GM12801 (cell line): ENCODE data around the gene MBD5.

Experiments
- TF ChIP-seq, protein P1 (sequence below): IDR thresholded peaks from one replicate; pipeline ENCODE4 v1.5.1; 2011; ENCODE audit warnings: control low read depth; ENCODE audit not compliant: insufficient read length; ENCODE audit errors: extremely low read depth

Gene MBD5

DNA sequence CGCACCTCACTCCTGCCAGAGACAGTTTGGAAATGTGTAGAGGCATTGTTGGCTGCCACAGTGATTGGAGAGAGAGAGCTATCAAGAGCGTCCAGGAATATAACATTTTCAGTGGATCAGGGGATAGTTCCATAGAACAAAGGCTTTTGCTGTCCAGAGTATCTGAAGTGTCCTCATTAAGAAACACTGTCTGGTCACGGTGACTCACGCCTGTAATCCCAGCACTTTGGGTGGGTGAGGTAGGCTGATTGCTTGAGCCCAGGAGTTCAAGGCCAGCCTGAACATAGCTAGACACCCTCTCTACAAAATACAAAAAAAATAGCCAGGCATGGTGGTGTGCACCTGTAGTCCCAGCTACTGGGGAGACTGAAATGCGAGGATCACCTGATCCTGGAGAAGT, 231.1 kb downstream of the MBD5 start:
- TF ChIP-seq, protein P1, sequence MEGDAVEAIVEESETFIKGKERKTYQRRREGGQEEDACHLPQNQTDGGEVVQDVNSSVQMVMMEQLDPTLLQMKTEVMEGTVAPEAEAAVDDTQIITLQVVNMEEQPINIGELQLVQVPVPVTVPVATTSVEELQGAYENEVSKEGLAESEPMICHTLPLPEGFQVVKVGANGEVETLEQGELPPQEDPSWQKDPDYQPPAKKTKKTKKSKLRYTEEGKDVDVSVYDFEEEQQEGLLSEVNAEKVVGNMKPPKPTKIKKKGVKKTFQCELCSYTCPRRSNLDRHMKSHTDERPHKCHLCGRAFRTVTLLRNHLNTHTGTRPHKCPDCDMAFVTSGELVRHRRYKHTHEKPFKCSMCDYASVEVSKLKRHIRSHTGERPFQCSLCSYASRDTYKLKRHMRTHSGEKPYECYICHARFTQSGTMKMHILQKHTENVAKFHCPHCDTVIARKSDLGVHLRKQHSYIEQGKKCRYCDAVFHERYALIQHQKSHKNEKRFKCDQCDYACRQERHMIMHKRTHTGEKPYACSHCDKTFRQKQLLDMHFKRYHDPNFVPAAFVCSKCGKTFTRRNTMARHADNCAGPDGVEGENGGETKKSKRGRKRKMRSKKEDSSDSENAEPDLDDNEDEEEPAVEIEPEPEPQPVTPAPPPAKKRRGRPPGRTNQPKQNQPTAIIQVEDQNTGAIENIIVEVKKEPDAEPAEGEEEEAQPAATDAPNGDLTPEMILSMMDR, result no peak

DNA sequence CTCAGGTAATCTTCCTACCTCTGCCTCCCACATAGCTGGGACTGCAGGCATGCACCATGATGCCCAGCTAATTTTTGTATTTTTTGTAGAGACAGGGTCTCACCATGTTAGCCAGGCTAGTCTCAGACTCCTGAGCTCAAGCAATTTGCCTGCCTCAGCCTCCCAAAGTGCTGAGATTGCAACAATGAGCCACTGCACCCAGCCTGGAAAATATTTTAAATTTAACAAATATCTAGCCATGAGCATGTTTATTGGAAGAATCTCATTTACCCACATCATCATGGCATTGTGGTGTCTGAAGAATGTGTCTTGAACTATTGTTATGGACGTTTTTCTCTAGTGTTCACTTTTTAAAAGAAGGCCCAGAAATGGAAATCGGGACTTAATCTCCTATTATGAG, 231.8 kb downstream of the MBD5 start:
- TF ChIP-seq, protein P1, result no peak

DNA sequence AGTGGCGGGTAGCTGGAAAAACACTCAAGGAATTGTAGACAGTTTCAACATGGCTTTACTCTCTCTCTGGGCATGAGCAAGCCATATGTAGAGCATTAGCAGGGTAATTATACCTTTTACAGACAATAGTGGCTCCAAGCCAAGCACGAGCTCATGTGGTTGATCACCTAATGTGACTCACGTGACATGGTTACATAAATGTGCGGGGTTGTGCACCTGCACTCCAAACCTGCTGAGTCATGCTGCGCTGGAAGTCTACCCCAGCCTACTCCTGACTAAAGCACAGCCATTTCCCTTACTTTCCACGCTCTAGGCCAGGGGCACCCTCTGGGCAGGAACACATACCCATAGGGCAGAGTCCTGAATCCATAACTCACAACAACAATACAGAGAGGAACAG, 232.8 kb downstream of the MBD5 start:
- TF ChIP-seq, protein P1, result no peak

DNA sequence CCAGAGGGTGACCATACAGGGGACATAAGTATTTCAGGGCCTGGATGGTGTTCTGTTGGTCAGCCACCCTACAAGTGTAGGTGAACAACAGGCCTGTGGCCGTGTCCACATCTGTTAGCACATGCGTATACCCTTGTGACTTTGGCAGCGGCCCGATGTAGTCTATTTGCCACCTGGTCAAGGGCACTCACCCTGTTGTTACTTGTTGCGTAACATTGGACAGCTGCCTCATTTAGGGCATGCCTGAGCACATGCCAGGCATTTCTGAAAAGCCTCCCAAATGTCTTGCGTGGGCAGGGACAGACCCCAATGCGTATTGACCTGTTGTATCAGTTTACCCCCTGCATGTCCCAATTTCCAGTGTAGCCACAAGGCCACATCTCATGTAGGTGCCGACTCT, 235.0 kb downstream of the MBD5 start:
- TF ChIP-seq, protein P1, result no peak

DNA sequence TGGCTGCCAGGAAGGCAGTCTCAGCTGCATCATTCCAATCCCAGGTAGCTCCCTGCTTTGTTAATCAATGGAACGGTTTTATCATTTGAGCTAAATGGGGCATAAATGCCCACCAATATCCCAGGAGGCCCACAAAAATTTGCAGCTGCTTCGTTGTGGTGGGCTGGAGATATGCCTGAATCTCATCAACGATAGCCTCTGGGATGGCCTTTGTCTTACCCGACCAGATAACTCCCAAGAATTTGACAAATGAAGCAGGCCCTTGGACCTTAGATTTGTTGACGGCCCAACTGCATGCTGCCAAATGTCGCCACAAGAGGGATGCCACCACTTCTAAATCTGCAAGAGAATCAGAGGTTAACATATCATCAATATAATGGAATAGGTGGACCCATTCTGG, 236.4 kb downstream of the MBD5 start:
- TF ChIP-seq, protein P1, result no peak

DNA sequence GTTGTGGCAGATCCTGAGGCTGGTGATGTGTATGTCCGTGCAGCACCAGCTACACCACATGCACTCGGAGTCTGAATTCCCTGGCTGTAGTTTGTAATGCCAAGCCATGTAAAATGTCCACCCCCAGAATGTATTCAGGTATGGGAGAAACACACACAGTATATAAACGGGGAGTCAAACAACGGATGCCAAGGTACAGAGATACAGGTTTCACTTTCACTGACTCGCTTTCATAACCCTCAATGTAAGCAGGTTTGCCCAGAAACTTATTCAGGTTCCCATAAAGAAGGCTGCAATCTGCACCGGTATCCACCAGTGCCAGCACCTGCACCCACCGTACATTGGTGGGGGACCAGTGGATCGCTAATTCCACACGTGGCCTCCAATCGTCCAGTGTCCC, 237.2 kb downstream of the MBD5 start:
- TF ChIP-seq, protein P1, result no peak

DNA sequence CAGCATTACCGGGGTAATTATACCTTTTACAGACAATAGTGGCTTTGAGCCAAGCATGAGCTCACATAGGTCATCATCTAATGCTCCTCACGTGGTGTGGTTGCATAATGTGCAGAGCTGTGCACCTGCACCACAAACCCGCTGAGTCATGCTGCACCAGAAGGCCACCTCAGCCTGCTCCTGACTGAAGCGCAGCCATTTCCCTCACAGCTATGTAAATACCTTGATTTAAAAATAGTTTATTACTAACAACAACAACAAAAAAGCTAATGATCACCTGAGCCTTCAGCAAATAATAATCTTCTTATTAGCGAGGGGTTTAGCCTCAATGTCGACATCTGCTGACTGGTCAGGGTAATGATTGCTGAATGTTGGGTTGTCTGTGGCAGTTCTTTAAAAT, 238.8 kb downstream of the MBD5 start:
- TF ChIP-seq, protein P1, result no peak

DNA sequence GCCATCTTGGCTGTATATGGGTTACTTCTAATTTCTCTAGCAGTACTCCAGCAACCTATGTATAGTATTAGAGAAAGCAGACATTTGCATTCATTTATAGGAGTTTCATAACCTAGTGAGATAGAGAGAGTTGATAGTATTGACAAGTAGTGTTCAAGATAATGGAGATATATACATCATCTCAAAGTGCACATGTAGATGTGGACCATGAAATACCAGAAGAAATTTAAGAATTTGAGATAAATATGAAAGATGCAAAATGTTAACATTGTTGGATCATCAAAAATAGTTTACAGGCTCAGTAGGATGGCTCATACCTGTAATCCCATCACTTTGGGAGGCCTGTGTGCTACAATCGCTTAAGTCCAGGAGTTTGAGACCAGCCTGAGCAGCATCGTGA, 243.0 kb downstream of the MBD5 start:
- TF ChIP-seq, protein P1, result no peak
